ENCODE data around the gene PRMT9. TPM values are rescaled to one million over a fixed set of nuclear protein-coding genes. Genes with fewer than 3 reads are reported as not detected.

PRMT9 gene
- total and polyA plus RNA-seq, 2 of the 13 experiments (the other 11 are each of a cell fraction or from before 2014, with no cell fraction given) = 4.0 to 9.7 TPM

GRCh38 chr4:147617173-147617840 lies 66.7 kb downstream of the PRMT9 start, which contains the start of gene TMEM184C (continued):
- TF ChIP-seq, protein P1, sequence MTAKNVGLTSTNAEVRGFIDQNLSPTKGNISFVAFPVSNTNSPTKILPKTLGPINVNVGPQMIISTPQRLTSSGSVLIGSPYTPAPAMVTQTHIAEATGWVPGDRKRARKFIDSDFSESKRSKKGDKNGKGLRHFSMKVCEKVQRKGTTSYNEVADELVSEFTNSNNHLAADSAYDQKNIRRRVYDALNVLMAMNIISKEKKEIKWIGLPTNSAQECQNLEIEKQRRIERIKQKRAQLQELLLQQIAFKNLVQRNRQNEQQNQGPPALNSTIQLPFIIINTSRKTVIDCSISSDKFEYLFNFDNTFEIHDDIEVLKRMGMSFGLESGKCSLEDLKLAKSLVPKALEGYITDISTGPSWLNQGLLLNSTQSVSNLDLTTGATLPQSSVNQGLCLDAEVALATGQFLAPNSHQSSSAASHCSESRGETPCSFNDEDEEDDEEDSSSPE (CRISPR knock-in tag; IDR thresholded peaks at IDR 0.05) = no peak
- TF ChIP-seq BCLAF1 (IDR thresholded peaks at IDR 0.05) = no peak
- no peak for TF ChIP-seq MLX (CRISPR knock-in tag; IDR thresholded peaks at IDR 0.05)
- TF ChIP-seq SOX6 (IDR thresholded peaks at IDR 0.05) = no peak
- TF ChIP-seq SOX6 (CRISPR knock-in tag; IDR thresholded peaks at IDR 0.05) = peak; percentile 46; the same call in 1 of the 2 replicates
- TF ChIP-seq, protein P2, sequence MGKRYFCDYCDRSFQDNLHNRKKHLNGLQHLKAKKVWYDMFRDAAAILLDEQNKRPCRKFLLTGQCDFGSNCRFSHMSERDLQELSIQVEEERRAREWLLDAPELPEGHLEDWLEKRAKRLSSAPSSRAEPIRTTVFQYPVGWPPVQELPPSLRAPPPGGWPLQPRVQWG (CRISPR knock-in tag; IDR thresholded peaks at IDR 0.05; ENCODE audit: borderline replicate concordance, low read depth) = no peak
- no peak for TF ChIP-seq ZSCAN31 (CRISPR knock-in tag; IDR thresholded peaks at IDR 0.05; ENCODE audit: low read depth)
- no peak for TF ChIP-seq SMARCE1 (IDR thresholded peaks at IDR 0.05; ENCODE audit: borderline replicate concordance)
- TF ChIP-seq ZNF597 (CRISPR knock-in tag; IDR thresholded peaks at IDR 0.05) = no peak
- TF ChIP-seq EEA1 (CRISPR knock-in tag; IDR thresholded peaks at IDR 0.05; ENCODE audit: borderline replicate concordance) = no peak
- no peak; the same call in 1 of the 2 replicates for TF ChIP-seq ZNF614 (CRISPR knock-in tag; IDR thresholded peaks at IDR 0.05; ENCODE audit: borderline replicate concordance)
- no peak for TF ChIP-seq SNRNP70 (IDR thresholded peaks at IDR 0.05; ENCODE audit: low read depth, low read length)
- 0 out of 2 replicates have a peak, but pooled peaks have one; percentile 20 for TF ChIP-seq ZNF354B (CRISPR knock-in tag; IDR thresholded peaks at IDR 0.05)
- peak; percentile 97 for TF ChIP-seq ZMYM4 (CRISPR knock-in tag; IDR thresholded peaks at IDR 0.05)
- TF ChIP-seq ZNF615 (CRISPR knock-in tag; IDR thresholded peaks at IDR 0.05; ENCODE audit: borderline replicate concordance) = no peak
- no peak for TF ChIP-seq ZNF512 (CRISPR knock-in tag; IDR thresholded peaks at IDR 0.05)
- TF ChIP-seq, protein P3, sequence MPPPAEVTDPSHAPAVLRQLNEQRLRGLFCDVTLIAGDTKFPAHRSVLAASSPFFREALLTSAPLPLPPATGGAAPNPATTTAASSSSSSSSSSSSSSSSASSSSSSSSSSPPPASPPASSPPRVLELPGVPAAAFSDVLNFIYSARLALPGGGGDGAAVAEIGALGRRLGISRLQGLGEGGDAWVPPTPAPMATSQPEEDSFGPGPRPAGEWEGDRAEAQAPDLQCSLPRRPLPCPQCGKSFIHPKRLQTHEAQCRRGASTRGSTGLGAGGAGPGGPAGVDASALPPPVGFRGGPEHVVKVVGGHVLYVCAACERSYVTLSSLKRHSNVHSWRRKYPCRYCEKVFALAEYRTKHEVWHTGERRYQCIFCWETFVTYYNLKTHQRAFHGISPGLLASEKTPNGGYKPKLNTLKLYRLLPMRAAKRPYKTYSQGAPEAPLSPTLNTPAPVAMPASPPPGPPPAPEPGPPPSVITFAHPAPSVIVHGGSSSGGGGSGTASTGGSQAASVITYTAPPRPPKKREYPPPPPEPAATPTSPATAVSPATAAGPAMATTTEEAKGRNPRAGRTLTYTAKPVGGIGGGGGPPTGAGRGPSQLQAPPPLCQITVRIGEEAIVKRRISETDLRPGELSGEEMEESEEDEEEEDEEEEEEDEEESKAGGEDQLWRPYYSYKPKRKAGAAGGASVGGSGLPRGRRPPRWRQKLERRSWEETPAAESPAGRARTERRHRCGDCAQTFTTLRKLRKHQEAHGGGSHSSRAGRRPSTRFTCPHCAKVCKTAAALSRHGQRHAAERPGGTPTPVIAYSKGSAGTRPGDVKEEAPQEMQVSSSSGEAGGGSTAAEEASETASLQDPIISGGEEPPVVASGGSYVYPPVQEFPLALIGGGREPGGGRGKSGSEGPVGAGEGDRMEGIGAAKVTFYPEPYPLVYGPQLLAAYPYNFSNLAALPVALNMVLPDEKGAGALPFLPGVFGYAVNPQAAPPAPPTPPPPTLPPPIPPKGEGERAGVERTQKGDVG (CRISPR knock-in tag; IDR thresholded peaks at IDR 0.05; ENCODE audit: borderline replicate concordance) = 0 out of 2 replicates have a peak, but pooled peaks have one; percentile 35

Measured in HepG2 (cell line).